HL-60 (cell line): ENCODE results near the gene SVIL.

ENCODE experiments used
- DNase-seq, 2 experiments: peaks; one replicate each; pipeline ENCODE4 v3.0.0-alpha.2; 2010 to 2020; ENCODE audit warnings: low read depth in 1 of 2, low spot score in 1 of 2
- H3K27ac ChIP-seq: fragments of 250-450 bp; sonication (Bioruptor Pico); replicated peaks from 2 replicates; pipeline ENCODE4 v1.5.1; 2020; ENCODE audit warnings: mild to moderate bottlenecking, moderate library complexity
- H3K27me3 ChIP-seq: fragments of 250-450 bp; sonication (Bioruptor Pico); 2 replicates; pipeline ENCODE4 v1.5.1; 2021; ENCODE audit warnings: mild to moderate bottlenecking, moderate library complexity; ENCODE audit not compliant: insufficient read depth, poor library complexity, severe bottlenecking
- H3K4me3 ChIP-seq: replicated peaks from 2 replicates; pipeline ENCODE4 v1.5.1; 2011; ENCODE audit warnings: mild to moderate bottlenecking, control low read depth, low read length; ENCODE audit not compliant: insufficient read depth
- GABPA ChIP-seq: IDR thresholded peaks from 2 replicates; pipeline ENCODE4 v1.6.1; 2012; ENCODE audit warnings: low read depth
- POLR2AphosphoS5 ChIP-seq: IDR thresholded peaks from 2 replicates; pipeline ENCODE4 v1.6.1; 2012; ENCODE audit warnings: low read depth
- SPI1 ChIP-seq: IDR thresholded peaks from 2 replicates; pipeline ENCODE4 v1.6.1; 2012; ENCODE audit warnings: low read depth, mild to moderate bottlenecking, borderline replicate concordance
- TF ChIP-seq, protein P1 (sequence below): IDR thresholded peaks from one replicate; pipeline ENCODE4 v1.5.1; 2011; ENCODE audit warnings: low read length, control low read depth, inconsistent platforms; ENCODE audit not compliant: insufficient read depth
- TF ChIP-seq, protein P2 (sequence below): IDR thresholded peaks from 2 replicates; pipeline ENCODE4 v1.6.1; 2012; ENCODE audit warnings: low read depth; ENCODE audit not compliant: insufficient replicate concordance

The SVIL gene

DNA sequence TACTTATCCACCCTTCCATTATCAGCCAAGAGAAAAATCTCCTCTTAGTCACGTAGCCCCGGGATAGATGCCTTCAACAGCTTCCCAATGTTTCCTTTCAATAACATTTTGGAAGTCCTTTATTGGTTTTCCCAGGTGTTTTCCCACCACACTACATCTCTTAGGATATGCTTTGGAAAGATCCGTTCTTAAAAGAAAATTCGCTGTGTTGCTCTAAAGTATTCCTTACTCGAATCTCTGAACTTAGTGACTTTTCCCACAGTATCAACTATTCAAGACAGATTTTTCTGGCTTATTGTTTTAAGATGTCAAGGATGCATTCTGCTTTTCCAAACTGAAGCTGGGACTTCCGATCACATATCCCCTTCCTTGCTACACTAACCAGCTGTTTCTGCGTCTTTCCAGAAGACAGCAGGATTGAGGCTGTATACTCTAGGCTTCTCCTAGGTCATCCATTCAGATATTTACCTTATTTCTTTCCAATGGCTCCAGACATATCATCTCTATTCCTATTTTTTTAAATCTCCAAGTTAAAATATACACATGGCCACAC is 36.5 kb upstream of the SVIL start:
- H3K27ac ChIP-seq: no peak overlapping the region
- no peaks in the 10 kb centered on the region for H3K27me3 ChIP-seq
- TF ChIP-seq GABPA: no peak
- no peak for TF ChIP-seq SPI1
- TF ChIP-seq, protein P1, sequence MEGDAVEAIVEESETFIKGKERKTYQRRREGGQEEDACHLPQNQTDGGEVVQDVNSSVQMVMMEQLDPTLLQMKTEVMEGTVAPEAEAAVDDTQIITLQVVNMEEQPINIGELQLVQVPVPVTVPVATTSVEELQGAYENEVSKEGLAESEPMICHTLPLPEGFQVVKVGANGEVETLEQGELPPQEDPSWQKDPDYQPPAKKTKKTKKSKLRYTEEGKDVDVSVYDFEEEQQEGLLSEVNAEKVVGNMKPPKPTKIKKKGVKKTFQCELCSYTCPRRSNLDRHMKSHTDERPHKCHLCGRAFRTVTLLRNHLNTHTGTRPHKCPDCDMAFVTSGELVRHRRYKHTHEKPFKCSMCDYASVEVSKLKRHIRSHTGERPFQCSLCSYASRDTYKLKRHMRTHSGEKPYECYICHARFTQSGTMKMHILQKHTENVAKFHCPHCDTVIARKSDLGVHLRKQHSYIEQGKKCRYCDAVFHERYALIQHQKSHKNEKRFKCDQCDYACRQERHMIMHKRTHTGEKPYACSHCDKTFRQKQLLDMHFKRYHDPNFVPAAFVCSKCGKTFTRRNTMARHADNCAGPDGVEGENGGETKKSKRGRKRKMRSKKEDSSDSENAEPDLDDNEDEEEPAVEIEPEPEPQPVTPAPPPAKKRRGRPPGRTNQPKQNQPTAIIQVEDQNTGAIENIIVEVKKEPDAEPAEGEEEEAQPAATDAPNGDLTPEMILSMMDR: no peak
- no peak for TF ChIP-seq POLR2AphosphoS5
- TF ChIP-seq, protein P2, sequence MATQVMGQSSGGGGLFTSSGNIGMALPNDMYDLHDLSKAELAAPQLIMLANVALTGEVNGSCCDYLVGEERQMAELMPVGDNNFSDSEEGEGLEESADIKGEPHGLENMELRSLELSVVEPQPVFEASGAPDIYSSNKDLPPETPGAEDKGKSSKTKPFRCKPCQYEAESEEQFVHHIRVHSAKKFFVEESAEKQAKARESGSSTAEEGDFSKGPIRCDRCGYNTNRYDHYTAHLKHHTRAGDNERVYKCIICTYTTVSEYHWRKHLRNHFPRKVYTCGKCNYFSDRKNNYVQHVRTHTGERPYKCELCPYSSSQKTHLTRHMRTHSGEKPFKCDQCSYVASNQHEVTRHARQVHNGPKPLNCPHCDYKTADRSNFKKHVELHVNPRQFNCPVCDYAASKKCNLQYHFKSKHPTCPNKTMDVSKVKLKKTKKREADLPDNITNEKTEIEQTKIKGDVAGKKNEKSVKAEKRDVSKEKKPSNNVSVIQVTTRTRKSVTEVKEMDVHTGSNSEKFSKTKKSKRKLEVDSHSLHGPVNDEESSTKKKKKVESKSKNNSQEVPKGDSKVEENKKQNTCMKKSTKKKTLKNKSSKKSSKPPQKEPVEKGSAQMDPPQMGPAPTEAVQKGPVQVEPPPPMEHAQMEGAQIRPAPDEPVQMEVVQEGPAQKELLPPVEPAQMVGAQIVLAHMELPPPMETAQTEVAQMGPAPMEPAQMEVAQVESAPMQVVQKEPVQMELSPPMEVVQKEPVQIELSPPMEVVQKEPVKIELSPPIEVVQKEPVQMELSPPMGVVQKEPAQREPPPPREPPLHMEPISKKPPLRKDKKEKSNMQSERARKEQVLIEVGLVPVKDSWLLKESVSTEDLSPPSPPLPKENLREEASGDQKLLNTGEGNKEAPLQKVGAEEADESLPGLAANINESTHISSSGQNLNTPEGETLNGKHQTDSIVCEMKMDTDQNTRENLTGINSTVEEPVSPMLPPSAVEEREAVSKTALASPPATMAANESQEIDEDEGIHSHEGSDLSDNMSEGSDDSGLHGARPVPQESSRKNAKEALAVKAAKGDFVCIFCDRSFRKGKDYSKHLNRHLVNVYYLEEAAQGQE: no peak
- H3K4me3 ChIP-seq: no peak overlapping the region
- DNase-seq: no peak

DNA sequence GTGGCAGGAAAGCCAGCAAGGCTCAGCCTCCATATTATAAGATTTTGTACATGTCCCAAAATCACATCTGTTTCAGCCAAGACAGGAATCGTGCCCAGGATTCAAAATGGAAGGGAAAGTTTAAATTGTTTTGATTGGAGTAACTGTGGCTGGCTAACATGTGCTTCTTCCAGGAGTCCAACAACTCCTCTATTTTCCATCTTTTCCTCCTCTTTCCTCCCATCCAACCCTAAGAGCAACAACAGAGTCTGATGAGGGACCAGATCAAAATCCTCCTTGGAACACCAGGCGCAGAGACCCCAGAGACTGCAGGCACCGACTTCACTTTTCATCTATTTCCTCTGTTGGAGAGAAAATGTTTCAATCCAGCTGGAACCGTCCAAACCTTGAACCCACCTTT is 36.0 kb upstream of the SVIL start:
- TF ChIP-seq GABPA: no peak
- TF ChIP-seq, protein P2: no peak
- Histone ChIP-seq H3K4me3 (no peak overlapping the region), H3K27me3 (no peaks in the 10 kb centered on the region), H3K27ac (no peak overlapping the region)
- no peak for DNase-seq

DNA sequence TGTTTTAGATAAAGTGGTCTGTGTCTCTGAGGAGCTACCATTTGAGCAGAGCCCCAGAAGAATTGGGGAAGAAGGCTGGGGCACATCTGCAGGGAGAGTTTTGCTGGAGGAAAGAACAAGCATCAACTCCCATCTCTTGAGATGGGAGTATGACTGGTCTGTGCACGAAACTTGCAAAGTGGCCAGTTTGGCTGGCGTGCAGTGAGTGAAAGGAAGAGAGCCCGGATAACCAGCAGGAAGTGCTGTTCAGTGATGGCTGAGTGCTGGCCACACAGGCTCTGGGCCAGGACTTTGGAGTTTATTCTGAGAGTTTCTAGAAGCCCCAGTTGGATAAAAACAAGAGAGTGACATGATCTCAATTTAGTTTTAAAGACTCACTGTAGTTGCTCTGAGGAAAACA is 34.4 kb upstream of the SVIL start:
- Histone ChIP-seq H3K4me3 (no peak overlapping the region), H3K27ac (no peak overlapping the region), H3K27me3 (no peaks in the 10 kb centered on the region)
- DNase-seq: no peak
- TF ChIP-seq POLR2AphosphoS5 (no peak), SPI1 (no peak), GABPA (no peak)
- TF ChIP-seq, protein P2: no peak
- TF ChIP-seq, protein P1: no peak

DNA sequence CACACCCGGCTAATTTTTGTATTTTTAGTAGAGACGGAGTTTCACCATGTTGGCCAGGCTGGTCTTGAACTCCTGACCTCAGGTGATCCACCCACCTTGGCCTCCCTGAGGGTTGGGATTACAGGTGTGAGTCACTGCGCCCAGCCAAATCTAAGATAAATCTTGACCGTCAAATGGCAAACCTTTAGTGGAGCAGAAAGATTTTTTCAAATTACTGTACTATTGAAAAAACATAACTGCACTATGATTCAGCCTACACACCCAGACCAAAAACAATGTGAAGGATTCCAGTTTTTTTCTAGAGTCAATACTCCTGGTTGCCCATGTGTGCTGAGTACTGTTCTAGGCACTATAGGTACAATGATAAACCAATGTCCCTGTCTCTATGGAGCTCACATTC is 33.9 kb upstream of the SVIL start:
- TF ChIP-seq, protein P1: no peak
- TF ChIP-seq GABPA: no peak
- no peak for TF ChIP-seq SPI1
- TF ChIP-seq, protein P2: no peak
- TF ChIP-seq POLR2AphosphoS5: no peak
- Histone ChIP-seq H3K27ac (no peak overlapping the region), H3K4me3 (no peak overlapping the region), H3K27me3 (no peaks in the 10 kb centered on the region)
- no peak for DNase-seq
